HG03520 (cell line): ENCODE measurements around the gene CHAT.

Source experiments
- ATAC-seq: cut with Tn5 transposase; IDR thresholded peaks from one replicate; pipeline ENCODE4 v1.9.1; 2021; ENCODE audit warnings: mild to moderate bottlenecking, moderate library complexity; ENCODE audit not compliant: unreplicated experiment

The CHAT gene

DNA sequence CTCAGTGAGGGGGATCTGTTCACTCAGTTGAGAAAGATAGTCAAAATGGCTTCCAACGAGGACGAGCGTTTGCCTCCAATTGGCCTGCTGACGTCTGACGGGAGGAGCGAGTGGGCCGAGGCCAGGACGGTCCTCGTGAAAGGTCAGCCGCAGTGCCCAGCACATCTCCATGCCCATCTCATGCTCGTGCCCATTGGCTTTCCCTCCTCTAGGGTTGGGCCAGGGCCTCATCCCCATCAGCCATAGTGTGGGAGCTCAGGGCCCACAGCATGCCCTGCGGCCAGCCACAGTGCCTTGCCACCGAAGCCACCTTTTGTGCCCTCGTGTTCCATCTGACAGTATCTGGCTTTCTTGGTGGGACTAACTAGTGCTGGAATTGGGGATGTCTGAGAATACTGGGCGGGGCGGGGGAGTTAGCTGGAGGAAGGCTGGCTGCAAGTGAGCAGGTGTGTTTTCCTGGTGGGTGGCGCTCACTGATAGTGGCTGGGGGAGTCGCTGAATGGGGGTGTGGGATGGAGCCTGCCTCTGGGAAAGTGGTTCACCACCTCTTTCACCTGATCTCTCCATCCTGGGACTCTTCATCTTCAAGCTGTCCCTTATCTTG lies 13.9 kb downstream of the CHAT start:
- no peak for ATAC-seq

DNA sequence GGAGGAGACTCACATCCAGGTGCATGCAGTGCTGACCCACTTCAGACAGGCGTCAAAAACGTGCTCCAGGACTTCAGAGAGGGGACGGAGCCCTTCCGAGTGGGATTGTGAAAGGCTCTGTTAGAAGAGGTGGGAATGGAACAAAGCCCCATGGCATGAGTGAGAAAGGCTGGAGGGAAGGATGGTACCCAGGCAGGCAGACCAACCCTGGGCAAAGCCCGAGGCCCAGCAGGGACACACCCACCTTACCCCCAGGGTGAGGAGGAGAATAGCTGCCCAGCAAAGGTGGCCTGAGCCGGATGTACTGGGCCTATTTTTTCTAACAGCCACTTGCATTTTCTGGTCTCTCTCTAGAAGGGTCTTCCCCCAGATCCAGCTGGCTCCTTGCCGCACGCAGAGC lies 14.8 kb downstream of the CHAT start:
- no peak for ATAC-seq

DNA sequence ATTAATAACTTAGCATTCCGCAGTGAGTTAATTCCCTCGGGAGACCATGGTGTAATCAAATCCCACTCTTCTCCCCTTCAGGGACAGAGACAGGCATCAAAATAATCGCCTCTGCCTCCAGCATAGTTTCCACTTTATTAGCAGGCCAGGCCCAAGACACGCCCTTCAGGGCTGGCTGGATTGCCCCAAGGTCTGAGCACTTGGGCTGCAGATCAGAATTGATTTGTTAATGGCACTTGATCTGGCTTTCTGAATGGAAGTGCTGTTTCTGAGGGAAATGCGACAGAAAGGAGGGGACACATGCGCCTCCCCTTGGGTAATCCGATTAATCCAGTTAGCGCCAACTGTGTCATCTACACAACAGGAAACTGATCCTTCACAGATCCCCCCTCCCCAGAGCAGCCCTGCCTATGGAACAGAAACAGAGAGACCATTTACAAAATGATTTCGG lies 15.6 kb downstream of the CHAT start:
- ATAC-seq: no peak

DNA sequence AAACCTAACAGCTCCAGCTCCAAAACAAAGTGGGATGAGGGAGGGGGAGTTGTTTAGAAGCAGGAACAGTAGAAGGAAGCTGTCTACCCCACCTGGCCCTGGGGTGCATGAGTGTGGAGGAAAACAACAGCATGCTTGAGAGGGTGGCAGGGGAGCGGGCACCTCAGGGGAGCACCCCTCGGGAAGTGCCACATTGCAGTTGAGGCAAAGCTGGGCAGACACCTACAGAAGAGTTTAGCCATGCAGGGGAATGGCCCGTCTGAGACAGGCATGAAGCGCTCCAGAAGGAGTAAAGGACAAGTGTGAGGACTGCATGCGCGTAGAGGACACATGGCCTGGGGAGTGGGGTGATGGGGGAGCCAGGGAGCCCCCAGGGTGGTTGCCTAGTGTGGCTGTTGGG lies 18.1 kb downstream of the CHAT start:
- ATAC-seq: no peak

DNA sequence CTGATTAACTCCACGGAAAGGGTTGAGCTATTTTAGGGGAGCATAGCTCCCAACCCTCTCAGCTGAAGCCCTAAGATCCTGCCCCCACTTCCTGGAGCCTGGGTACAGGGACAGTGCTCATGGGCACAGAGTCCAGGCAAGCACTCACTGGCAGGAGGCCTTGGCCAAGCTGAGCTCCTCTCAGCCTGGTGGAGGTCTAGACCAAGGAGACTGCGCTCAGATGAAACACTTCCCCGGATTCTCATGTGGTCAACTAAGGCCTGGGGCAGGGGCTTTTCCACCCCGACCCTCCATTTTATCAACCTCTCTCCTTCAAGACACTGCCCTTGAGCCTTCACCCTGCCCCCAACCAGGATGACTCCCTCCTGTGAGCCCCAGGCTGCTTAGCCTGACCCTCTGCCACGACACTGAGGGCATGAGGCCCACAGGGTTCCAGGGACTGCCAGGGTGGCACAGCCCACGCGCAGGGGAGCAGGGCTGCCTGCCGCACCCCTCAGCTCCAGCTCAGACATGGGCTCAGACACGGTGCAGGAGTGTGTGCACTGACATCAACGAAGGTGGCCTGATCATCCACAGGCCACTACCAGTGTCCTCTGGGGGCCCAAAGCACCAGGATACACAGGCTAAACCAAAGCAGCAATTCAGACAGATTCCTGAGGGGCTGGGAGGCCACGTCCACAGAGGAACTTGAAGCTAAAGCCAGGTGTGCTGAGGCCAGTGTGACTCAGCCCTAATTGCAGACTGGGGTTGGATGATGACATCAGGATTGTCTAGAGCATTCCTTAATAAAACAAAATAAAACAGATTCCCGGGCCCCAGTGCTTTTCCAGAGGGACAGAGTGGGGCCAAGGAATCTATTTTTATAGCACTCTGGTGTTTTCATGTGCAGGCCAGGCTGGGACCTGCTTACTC lies 18.8 kb downstream of the CHAT start:
- ATAC-seq: no peak

DNA sequence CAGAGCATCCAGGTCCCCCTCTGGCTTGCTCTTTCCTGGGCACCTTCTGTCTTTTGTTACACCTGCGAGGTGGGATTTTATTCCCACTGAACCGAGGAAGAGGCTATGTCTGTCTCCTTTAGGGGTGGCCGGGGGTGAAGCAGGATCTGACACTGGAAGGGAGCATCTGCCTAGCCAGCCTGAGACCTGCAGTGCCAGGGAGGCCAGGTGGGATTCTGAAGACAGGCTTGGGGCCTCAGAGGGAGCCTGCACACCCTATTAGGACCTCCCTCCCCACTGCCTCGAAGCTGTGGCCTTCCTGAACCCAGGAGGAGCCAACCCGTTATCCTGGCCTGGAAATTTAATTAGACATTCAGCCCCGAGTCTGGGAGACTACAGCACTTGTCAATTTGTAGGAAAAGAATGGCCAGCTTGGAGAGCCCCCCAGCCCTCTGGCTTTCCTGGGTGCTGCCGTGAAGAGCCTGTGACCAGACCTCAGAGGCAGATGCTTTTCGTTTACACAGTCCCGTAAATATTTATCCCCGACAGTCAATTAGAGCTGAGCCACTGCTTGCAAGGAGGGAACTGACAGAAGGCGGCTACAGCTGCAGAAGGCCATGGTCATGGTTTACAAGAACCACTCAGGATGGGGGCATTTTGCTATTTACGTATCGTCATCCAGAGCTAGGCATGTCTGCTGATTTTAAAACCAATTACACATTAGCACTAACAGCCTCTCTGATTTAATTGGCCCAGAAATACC lies 19.7 kb downstream of the CHAT start:
- no peak for ATAC-seq

DNA sequence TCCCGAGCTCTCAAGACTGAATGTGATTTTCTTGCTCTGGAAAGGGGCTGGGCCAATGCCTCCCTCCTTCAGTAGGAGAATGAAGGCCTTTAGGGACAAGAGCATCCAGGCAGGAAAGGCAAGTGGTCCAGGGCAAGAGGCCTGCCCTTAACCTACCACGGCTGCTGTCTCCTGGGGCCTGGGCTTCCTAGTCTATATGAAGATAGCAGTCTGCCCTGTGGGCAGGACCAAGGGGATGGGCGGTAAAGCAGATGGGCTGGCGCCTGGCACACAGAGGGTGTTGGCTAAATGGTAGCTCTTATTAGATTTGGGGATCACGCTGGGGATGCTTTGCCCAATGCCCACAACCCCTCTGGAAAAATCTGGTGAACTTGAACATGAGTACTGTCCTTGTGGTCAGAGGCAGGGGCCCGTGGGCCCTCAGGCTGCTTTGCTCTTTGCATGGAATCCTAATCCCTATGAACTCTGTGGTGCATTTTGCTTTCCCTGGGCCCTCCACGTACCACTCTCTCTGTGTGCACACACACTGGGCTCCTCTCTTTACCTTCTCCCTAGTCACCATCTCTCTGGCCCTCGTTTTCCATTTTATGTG lies 20.3 kb downstream of the CHAT start:
- ATAC-seq: no peak

DNA sequence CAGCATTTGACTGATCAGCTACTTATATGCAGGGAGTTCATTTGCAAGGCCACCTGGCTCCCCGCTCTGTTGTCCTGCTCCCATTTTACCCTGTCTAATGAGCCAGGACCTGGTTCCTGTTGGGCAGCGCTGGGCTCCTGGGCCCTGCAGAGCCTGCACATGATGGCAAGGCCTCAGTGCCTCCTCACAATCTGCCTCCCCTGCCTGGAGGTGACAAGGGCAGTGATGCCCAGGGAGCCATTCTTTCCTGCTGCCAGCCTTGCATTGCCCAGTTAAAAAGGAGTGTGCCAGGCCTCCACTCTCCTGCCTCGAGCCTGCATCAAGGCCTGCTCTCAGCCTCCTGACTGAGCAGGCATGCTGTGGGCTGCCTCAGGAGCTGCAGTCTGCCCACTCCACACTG lies 28.5 kb downstream of the CHAT start:
- ATAC-seq: no peak

DNA sequence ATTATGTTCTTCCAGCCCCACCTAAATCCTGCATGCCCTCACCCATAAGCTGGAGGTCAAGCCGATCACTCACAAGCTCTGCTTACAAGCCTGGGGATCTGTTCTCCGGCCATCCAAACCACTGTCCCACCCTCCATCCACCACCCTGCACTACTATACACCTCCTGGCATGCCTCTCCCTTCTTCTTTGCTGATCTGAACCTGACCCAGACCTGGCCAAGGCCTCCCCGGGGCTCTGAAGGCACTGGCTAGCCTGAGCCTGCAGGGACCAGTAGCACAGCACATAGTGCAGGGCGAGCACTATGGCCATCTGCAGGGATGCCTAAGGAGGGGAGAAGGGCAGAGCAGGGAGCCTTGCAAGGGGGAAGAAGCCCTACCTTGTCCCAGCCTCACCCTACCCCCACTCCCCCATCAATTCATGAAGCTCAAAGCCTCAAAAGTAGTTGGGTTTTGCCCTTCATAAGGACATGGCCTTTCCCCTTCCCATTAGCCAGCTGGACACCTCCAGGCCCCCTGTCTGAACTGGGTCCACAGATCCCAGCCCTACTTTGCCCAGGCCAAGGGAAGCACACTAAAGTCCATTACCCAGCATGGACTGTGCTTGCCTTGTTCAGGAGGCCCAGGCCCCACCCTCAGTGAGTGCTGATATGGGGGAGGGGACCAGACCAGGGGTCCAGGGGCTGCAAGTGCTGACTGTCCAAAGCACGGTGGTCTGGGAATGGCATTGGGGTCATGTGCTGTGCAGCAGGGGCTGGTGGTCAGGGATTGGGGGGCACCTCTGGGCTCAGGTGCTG lies 29.6 kb downstream of the CHAT start:
- no peak for ATAC-seq

DNA sequence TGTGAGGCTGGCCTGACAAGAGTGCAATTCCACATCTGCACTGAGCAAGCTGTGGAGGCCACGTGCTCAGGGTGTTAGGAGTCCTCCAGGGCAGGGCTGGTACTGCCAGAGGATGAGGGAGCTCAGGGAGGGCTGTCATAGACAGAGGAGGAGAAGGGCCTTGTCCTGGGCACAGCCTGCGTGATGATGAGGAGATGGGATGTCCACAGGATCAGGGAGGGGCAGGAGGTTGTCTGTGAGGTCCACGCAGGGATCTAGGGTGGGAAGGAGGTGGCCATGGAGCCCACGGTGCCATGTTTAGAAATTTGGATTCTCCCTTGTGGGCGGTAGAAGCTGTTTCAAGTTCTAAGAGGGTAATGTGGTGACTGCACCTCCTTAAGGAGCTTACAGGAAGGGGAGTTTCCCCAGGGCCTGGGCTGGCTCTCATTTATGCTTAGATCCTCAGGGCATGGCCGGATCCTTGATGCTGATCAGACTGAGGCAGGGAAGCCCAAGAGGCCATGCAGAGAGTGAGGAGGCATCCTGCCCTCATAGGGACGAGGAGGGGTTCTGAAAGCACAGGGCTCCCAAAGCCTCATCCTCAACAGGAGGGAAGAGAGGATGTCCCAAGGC lies 30.3 kb downstream of the CHAT start:
- no peak for ATAC-seq

DNA sequence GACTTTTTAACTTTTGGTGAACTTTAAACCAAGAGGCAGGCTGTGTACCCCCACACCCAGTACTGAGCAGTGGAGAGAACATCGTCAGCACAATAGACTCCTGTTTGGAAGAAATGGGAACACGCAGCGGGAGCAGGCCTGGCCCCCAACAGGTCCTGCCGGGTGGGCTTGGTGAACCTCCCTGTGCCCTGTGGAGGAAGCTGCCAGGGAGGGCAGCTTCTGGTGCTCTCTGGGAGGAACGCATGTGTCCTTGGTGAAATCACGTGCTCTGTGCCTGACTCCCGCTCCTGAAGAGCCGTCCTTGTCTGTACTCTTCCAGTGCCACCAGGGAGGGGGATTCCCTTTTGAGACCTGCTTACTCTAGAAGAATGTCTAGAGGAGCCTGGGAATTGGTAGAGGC lies 31.6 kb downstream of the CHAT start:
- no peak for ATAC-seq

DNA sequence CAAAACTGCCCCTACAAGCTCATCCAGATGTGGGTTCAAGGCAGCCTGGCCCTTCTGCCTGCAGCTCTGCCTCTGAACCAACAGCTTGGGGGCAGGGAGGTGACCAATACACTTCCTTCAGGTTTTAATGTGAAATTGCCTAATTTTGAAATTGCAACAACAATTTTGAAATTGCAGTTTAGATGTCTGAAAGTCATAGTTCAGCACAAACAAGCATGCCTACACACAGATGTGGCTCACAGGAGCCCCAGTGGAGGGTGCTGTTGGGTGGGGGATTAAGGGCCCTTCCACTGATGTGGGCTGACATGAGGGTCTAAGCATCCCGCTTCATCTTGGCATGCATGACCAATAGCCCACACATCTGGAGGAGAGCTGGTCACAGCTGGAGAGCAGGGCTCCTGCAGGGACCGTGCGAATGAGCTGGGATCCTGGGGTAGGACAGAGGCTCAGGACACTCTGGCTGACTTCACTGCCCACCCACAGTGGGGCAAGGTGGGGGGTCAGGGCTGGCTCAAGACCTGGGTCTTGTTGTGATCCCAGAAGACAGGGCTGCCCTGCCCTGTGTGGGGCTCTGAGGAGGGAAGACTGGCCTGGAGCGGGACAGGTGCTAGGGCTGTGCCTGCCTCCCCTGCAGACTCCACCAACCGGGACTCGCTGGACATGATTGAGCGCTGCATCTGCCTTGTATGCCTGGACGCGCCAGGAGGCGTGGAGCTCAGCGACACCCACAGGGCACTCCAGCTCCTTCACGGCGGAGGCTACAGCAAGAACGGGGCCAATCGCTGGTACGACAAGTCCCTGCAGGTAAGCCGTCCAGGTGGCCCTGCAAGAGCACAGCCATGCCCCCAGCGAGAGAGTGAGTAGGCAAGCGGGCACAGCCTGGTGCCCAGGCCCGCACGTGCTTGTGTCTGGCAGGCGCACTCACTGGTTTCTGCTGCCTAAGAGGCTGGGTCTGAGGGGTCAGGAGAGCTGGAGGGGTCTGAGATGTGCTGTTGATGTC lies 32.3 kb downstream of the CHAT start:
- no peak for ATAC-seq

DNA sequence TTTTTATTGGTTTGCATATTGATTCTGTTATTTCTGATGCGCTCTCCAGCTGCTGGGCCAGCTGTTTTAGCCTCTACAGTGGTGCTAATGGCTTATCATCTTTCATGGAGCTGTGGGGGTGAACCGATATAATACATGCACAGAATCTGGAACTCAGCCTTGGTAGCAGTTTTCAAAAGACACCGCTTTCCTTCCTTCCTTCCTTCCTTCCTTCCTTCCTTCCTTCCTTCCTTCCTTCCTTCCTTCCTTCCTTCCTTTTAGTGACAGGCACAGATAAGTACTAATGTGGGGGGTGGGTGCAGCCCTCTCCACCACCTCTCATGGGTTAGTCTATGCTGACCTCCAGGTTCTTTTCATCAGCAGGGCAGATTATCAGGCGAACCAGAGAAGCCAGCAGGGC lies 33.7 kb downstream of the CHAT start:
- no peak for ATAC-seq

DNA sequence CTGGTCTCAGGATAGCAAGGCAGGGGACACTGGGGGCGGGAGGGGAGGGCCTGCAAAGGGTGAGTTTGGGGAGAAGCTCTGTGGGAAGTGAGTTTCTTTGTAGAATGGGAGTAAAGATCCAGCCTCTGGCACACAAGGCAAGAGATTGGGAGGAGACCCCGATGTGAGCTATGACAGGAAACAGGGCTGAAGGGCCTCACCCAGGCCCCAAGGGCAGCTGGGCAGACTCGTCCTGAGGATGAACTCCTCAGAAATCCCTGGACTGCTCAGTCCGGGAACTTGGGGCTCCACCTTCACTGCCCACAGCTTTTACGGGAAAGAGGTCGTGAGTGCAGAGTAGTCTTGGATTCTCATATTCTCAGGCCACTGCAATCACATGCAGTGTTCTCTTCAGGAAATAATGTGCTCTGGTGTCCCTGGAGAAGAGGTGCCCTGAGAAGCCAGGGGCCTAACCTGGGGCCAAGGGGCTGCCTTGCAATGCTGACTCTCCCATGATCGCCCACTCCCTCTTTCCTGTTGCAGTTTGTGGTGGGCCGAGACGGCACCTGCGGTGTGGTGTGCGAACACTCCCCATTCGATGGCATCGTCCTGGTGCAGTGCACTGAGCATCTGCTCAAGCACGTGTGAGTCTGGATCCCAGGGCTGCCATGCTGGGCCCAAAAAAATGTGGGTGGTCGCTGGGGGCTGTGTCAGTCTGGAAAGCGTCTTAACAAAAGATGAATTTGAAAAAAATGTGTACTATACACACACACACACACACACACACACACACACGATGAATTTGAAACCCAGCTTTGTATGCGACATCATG lies 34.4 kb downstream of the CHAT start:
- ATAC-seq: no peak

DNA sequence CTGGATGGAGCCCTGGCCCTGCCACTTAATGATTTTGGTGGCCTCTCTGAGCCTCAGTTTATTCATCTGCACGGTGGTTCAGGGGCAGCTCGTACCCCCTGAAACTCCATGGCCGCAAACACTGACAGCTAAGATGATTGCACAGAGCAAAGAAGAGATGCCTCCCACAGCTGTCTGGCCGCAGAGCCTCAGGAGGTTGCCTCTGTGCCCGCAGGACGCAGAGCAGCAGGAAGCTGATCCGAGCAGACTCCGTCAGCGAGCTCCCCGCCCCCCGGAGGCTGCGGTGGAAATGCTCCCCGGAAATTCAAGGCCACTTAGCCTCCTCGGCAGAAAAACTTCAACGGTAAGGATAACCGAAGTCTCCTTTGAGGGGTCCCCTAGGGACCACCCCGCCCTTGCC lies 35.5 kb downstream of the CHAT start:
- ATAC-seq: no peak

DNA sequence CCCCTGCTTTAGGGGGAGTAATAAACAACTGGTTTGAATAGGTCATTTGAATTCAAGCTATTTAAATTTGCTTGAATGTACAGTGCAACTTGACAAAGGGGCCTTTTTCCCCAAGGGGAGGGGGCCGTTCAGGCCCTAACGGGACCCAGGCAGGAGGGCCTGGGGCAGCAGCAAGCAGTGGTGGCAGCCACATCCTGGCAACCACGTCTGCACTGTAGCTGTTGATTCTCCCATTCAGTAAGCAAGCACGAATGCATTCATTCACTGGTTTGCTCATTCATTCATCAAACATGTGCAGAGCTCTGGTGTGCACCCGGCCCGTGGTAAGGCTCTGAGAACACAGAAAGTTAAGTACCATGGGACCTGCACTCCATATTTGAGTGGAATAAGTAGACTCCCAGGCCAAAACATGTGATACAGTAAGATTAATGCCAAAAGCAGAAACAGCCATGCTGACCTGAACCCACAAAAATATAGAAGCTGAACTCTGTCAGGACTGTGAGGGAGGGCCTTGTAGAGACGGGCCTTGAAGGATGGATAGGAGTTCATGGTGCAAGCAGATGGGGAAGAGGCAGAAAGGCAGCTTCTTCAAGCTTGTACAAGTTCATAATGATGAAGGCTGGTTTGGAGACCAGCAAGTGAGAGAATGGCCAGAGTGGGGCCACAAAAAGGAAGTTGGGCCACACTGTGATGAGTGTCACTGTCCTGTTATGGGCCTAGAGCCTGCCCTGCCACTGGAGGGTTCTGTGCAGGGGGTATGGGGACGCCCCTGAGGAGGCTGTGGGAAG lies 36.3 kb downstream of the CHAT start:
- ATAC-seq: no peak

DNA sequence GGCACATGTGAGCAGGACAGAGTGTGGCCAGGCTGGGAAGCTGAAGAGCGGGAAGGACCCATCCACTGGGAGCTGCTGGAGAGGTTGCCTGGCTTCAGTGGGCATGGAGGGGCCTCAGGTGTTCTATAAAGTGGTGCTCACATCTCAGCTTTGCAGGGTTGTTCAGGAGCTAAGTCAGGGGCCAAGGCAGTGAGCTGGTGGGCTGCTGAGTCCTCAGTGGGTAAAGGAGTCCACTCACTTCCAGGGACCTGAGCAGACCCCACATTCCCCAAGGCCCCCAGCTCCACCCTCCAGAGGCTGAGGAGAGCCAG lies 36.8 kb downstream of the CHAT start:
- no peak for ATAC-seq
